ENCODE results near the gene TNFAIP6.

Gene TNFAIP6

GRCh38 chr2:151394509-151394908 lies 37.1 kb downstream of the TNFAIP6 start:
- DNase-seq: no peak
- no peak for TF ChIP-seq CTCF (IDR thresholded peaks at IDR 0.05)
- no peaks in the 10 kb centered on the region for H3K36me3 Mint-ChIP-seq (ENCODE audit: low read depth)
- no peak overlapping the region for H3K4me3 Mint-ChIP-seq
- peaks cover 5% of the 10 kb centered on the region for H3K27me3 Mint-ChIP-seq (ENCODE audit: low read depth, poor library complexity)
- peaks cover 11% of the 10 kb centered on the region for H3K9me3 Mint-ChIP-seq
- H3K4me1 Mint-ChIP-seq: no peaks in the 10 kb centered on the region
- no peak overlapping the region for H3K27ac Mint-ChIP-seq

- H3K27me3 Mint-ChIP-seq (ENCODE audit: low read depth, poor library complexity): peaks cover 5% of the 10 kb centered on the region
- H3K36me3 Mint-ChIP-seq (ENCODE audit: low read depth): no peaks in the 10 kb centered on the region
- H3K9me3 Mint-ChIP-seq: peaks cover 6% of the 10 kb centered on the region
- no peak overlapping the region for H3K27ac Mint-ChIP-seq
- no peak overlapping the region for H3K4me3 Mint-ChIP-seq
- DNase-seq: no peak
- H3K4me1 Mint-ChIP-seq: no peaks in the 10 kb centered on the region
- no peak for TF ChIP-seq CTCF (IDR thresholded peaks at IDR 0.05)
Observed at GRCh38 chr2:151395509-151396374, 38.4 kb downstream of the TNFAIP6 start.

- DNase-seq: no peak
- no peak overlapping the region for H3K27ac Mint-ChIP-seq
- TF ChIP-seq CTCF (IDR thresholded peaks at IDR 0.05): no peak
- H3K4me3 Mint-ChIP-seq: no peak overlapping the region
- no peaks in the 10 kb centered on the region for H3K4me1 Mint-ChIP-seq
- no peaks in the 10 kb centered on the region for H3K27me3 Mint-ChIP-seq (ENCODE audit: low read depth, poor library complexity)
- no peaks in the 10 kb centered on the region for H3K36me3 Mint-ChIP-seq (ENCODE audit: low read depth)
- no peaks in the 10 kb centered on the region for H3K9me3 Mint-ChIP-seq
Observed at GRCh38 chr2:151399981-151400380, 42.6 kb downstream of the TNFAIP6 start.

- Mint-ChIP-seq H3K27ac (no peak overlapping the region), H3K4me3 (no peak overlapping the region), H3K27me3 (ENCODE audit: low read depth, poor library complexity) (no peaks in the 10 kb centered on the region), H3K4me1 (no peaks in the 10 kb centered on the region), H3K36me3 (ENCODE audit: low read depth) (no peaks in the 10 kb centered on the region), H3K9me3 (no peaks in the 10 kb centered on the region)
- DNase-seq: no peak
- TF ChIP-seq CTCF (IDR thresholded peaks at IDR 0.05): no peak
Observed at GRCh38 chr2:151401149-151401548, 43.8 kb downstream of the TNFAIP6 start.

GRCh38 chr2:151403914-151404313 lies 46.5 kb downstream of the TNFAIP6 start:
- no peak for DNase-seq
- peaks cover 5% of the 10 kb centered on the region for H3K27me3 Mint-ChIP-seq (ENCODE audit: low read depth, poor library complexity)
- no peak overlapping the region for H3K27ac Mint-ChIP-seq
- H3K4me1 Mint-ChIP-seq: no peaks in the 10 kb centered on the region
- no peaks in the 10 kb centered on the region for H3K36me3 Mint-ChIP-seq (ENCODE audit: low read depth)
- H3K9me3 Mint-ChIP-seq: peaks cover 4% of the 10 kb centered on the region
- H3K4me3 Mint-ChIP-seq: no peak overlapping the region
- TF ChIP-seq CTCF (IDR thresholded peaks at IDR 0.05): no peak

GRCh38 chr2:151405376-151405775 lies 48.0 kb downstream of the TNFAIP6 start:
- Mint-ChIP-seq H3K4me1 (peaks cover 6% of the 10 kb centered on the region), H3K27ac (no peak overlapping the region), H3K36me3 (ENCODE audit: low read depth) (peaks cover under 1% of the 10 kb centered on the region), H3K4me3 (no peak overlapping the region), H3K27me3 (ENCODE audit: low read depth, poor library complexity) (peaks cover 5% of the 10 kb centered on the region), H3K9me3 (peaks cover 10% of the 10 kb centered on the region)
- TF ChIP-seq CTCF (IDR thresholded peaks at IDR 0.05): no peak
- no peak for DNase-seq
